ENCODE measurements around the gene DOCK7. TPM values are rescaled to one million over a fixed set of nuclear protein-coding genes. Genes with fewer than 3 reads are reported as not detected.

The DOCK7 gene
- polyA plus RNA-seq, 3 donors = 2.9 to 3.7 (median 3.5) TPM

GRCh38 chr1:62435231-62436038 is 252.8 kb downstream of the DOCK7 start:
- 61% methylated on average over 26 of the region's 31 CpGs for WGBS (ENCODE audit: insufficient coverage)
- no peaks in the 10 kb centered on the region for H3K9me3 ChIP-seq (replicated peaks in 1 of 2; ENCODE audit: control insufficient read depth in 1 of 2, insufficient read depth in 1 of 2, low read length in 2 of 2)
- peaks cover 35% of the 10 kb centered on the region for H3K79me2 ChIP-seq (ENCODE audit: insufficient read depth, low read length)
- Mint-ChIP-seq H3K9me3 (no peaks in the 10 kb centered on the region), H3K4me1 (peaks cover 28% of the 10 kb centered on the region), H3K27me3 (ENCODE audit: low read depth in 3 of 3) (peaks cover 0 to 2% (median 2%) of the 10 kb centered on the region in 3 donors), H3K36me3 (peaks cover 2 to 3% of the 10 kb centered on the region in 2 donors), H3K4me3 (peak overlapping the region; percentile 97), H3K27ac (peak overlapping the region; percentile 99)
- peak overlapping the region; percentile 99 for H2AFZ ChIP-seq (ENCODE audit: insufficient read depth, low read depth, low read length, poor library complexity, severe bottlenecking)
- DNase-seq = no peak
- no peaks in the 10 kb centered on the region for H3K36me3 ChIP-seq (replicated peaks in 1 of 2; ENCODE audit: control insufficient read depth in 1 of 2, insufficient read depth in 2 of 2, low read length in 2 of 2)
- H3K27me3 ChIP-seq (ENCODE audit: control insufficient read depth in 2 of 2, insufficient read depth in 2 of 2, low read length in 2 of 2) = no peaks in the 10 kb centered on the region
- peak overlapping the region; percentile 96 for H3K9ac ChIP-seq (ENCODE audit: insufficient read depth, low read length, poor library complexity, severe bottlenecking)
- peaks cover 9% of the 10 kb centered on the region for H4K20me1 ChIP-seq (ENCODE audit: insufficient read depth, low read length)
- intact Hi-C loops (cut with micrococcal nuclease) = loop anchor here (5.0 kb wide), 1 partner anchor 352 kb away; no protein-coding TSS in a partner anchor
- H3K4me1 ChIP-seq (ENCODE audit: control insufficient read depth in 1 of 2, insufficient read depth in 2 of 2, low read length in 2 of 2) = peaks cover 16 to 31% of the 10 kb centered on the region in 2 donors
- peak overlapping the region; percentile 95 for H3K4me2 ChIP-seq (replicated peaks; ENCODE audit: extremely low read depth, low read length, poor library complexity, severe bottlenecking)
- peak overlapping the region; percentile 79 to 95 (median 93) for H3K4me3 ChIP-seq (replicated peaks in 1 of 3; ENCODE audit: low read depth in 2 of 3, low read length in 3 of 3)
- peak overlapping the region; percentile 96 to 98 for H3K27ac ChIP-seq (ENCODE audit: low read depth in 1 of 2, low read length in 2 of 2)
- no peak for TF ChIP-seq CTCF (IDR thresholded peaks at IDR 0.05)

GRCh38 chr1:62434618-62435001 is 253.6 kb downstream of the DOCK7 start:
- H3K4me3 ChIP-seq (replicated peaks in 1 of 3; ENCODE audit: low read depth in 2 of 3, low read length in 3 of 3) = no peak overlapping the region
- H3K4me1 ChIP-seq (ENCODE audit: control insufficient read depth in 1 of 2, insufficient read depth in 2 of 2, low read length in 2 of 2) = peaks cover 16 to 27% of the 10 kb centered on the region in 2 donors
- 94% methylated on average over 9 of the region's 12 CpGs for WGBS (ENCODE audit: insufficient coverage)
- H2AFZ ChIP-seq (ENCODE audit: insufficient read depth, low read depth, low read length, poor library complexity, severe bottlenecking) = no peak overlapping the region
- H3K27me3 ChIP-seq (ENCODE audit: control insufficient read depth in 2 of 2, insufficient read depth in 2 of 2, low read length in 2 of 2) = no peaks in the 10 kb centered on the region
- H4K20me1 ChIP-seq (ENCODE audit: insufficient read depth, low read length) = peaks cover 5% of the 10 kb centered on the region
- H3K9me3 ChIP-seq (replicated peaks in 1 of 2; ENCODE audit: control insufficient read depth in 1 of 2, insufficient read depth in 1 of 2, low read length in 2 of 2) = no peaks in the 10 kb centered on the region
- no peak overlapping the region for H3K4me2 ChIP-seq (replicated peaks; ENCODE audit: extremely low read depth, low read length, poor library complexity, severe bottlenecking)
- no peak overlapping the region for H3K27ac ChIP-seq (ENCODE audit: low read depth in 1 of 2, low read length in 2 of 2)
- no peaks in the 10 kb centered on the region for H3K9me3 Mint-ChIP-seq
- H3K27me3 Mint-ChIP-seq (ENCODE audit: low read depth in 3 of 3) = peaks cover 0 to 2% (median 2%) of the 10 kb centered on the region in 3 donors
- H3K36me3 Mint-ChIP-seq = peaks cover 2 to 3% of the 10 kb centered on the region in 2 donors
- H3K4me1 Mint-ChIP-seq = peaks cover 22% of the 10 kb centered on the region
- DNase-seq = no peak
- H3K9ac ChIP-seq (ENCODE audit: insufficient read depth, low read length, poor library complexity, severe bottlenecking) = no peak overlapping the region
- peaks cover 27% of the 10 kb centered on the region for H3K79me2 ChIP-seq (ENCODE audit: insufficient read depth, low read length)
- peak overlapping the region in 1 of 7 donors; percentile 66 for H3K27ac Mint-ChIP-seq
- H3K4me3 Mint-ChIP-seq = no peak overlapping the region
- no peak for TF ChIP-seq CTCF (IDR thresholded peaks at IDR 0.05)
- intact Hi-C loops (cut with micrococcal nuclease) = loop anchor here (5.0 kb wide), 1 partner anchor 353 kb away; no protein-coding TSS in a partner anchor
- H3K36me3 ChIP-seq (replicated peaks in 1 of 2; ENCODE audit: control insufficient read depth in 1 of 2, insufficient read depth in 2 of 2, low read length in 2 of 2) = no peaks in the 10 kb centered on the region

Data from CD14-positive monocyte (primary cell).